WI38 (cell line): Measurements from ENCODE around the gene MAJIN.

Source experiments
- H3K4me3 ChIP-seq: 2 replicates; pipeline ENCODE4 v1.5.1; 2011; ENCODE audit warnings: low read depth, mild to moderate bottlenecking, control low read depth, low read length
- TF ChIP-seq, protein P1 (sequence below): IDR thresholded peaks from 2 replicates; pipeline ENCODE4 v1.5.1; 2012; ENCODE audit warnings: low read depth, mild to moderate bottlenecking, control low read depth, low read length

Gene MAJIN

DNA sequence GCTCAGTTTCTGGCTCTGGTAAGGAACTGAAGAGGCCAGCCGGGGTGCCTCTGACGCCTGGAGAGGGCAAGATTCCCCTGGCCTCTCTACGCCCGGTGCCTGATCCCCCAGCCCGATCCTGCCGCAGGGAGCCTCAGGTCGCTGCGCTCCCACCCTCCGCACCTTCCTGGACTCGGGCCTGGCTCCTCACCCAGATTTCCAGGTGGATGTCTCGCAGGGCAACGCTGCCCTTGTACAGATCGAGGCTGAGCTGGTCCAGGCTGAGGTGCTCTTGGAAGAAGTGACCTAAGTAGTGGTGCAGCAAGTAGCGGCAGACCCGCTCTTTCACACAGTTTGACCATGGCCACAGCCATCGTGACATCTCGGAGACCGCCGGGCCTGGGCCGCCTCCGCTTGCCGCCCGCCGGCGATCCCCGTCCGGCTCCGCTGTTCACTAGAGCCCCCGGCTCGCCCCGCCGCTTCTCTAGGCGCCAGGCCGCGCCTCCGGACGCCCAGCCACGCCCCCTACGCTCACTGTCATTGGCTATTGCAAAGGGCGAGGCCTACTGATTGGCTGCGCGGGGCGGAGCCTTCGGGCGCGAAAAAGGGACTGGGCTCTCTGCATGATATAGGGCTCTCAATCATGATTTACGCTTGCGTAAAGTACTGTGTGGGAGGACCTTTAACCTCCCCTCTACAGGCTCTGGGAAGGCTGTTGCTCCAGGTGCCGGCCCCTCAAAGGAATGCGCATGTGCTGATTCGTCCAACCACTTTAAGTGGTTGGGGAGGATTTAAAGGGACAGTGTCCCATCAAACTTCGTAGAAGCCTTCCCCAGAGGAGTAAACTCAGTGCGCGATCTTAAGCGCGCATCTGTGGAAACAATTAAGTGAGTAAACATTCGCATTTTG is 54.9 kb downstream of the MAJIN start, which contains the start of gene ATG2A:
ATG2A (minus strand) TSS at position 435 of the 888 bp plus-strand sequence; CDS start at position 361, 74 bp downstream.
- H3K4me3 ChIP-seq, result peak within 1 kb of the TSS; percentile 76
- TF ChIP-seq, protein P1, sequence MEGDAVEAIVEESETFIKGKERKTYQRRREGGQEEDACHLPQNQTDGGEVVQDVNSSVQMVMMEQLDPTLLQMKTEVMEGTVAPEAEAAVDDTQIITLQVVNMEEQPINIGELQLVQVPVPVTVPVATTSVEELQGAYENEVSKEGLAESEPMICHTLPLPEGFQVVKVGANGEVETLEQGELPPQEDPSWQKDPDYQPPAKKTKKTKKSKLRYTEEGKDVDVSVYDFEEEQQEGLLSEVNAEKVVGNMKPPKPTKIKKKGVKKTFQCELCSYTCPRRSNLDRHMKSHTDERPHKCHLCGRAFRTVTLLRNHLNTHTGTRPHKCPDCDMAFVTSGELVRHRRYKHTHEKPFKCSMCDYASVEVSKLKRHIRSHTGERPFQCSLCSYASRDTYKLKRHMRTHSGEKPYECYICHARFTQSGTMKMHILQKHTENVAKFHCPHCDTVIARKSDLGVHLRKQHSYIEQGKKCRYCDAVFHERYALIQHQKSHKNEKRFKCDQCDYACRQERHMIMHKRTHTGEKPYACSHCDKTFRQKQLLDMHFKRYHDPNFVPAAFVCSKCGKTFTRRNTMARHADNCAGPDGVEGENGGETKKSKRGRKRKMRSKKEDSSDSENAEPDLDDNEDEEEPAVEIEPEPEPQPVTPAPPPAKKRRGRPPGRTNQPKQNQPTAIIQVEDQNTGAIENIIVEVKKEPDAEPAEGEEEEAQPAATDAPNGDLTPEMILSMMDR, result no peak

DNA sequence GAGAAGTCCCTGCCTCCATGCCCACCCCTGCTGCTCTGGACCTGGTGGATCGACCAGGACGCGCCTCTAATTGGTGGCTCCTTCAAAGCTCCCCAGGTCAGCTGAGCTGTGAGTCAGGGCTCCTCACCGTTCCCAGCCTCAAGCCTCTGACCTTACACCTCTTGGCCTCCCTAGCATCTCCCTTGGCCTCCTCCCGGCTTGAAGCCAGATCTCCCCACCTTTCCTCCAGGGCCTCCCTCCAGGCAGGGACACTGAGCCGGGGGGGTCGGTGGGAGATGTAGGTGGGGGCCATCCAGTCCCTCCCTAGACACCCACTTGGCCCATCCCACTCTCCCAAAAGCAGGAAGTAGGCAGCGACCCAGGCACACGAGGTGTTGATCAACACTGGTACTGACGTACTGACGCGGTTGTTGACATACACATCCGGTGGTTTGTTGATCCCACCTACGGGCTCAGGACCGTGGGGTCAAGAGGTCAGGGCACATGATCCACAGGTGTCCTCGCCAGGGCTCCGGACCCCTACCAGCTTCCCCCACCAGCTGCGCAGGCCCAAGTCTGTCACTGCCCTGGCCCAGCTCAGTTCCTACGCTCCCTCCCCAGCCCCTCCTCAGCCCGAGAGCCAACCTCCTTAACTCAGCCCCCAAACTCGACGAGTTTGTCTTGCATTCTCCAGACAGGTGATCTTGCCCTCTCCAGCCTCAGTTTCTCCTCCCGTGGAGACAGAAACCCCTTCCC is 55.7 kb downstream of the MAJIN start:
- TF ChIP-seq, protein P1, result no peak

DNA sequence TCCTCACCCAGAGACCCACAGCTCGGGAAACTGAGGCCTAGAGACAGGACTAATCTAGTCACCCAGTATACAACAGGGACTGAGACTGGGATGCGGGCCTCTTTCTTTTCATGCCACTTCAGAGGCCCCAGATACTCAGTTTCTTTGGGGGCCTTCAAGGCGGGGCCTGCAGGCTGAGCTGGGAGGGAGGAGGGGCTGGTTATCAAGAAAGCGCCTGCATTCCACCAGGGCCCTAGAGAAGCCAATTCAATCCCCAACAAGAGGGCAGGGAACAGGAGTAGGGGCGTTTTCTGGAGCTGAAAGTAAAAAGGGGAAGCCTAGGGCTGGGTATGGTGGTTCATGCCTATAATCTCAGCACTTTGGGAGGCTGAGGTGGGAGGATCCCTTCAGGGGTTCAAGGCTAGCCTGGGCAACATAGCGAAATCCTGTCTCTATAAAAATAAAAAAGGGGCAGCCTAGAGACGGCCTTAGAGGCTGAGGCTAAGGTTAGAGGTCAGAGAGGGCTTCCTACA is 56.5 kb downstream of the MAJIN start:
- H3K4me3 ChIP-seq, result no peak overlapping the region

More for the DNA sequence above, 55.7 kb downstream of the MAJIN start:
- peak overlapping the region; percentile 76 for H3K4me3 ChIP-seq

DNA sequence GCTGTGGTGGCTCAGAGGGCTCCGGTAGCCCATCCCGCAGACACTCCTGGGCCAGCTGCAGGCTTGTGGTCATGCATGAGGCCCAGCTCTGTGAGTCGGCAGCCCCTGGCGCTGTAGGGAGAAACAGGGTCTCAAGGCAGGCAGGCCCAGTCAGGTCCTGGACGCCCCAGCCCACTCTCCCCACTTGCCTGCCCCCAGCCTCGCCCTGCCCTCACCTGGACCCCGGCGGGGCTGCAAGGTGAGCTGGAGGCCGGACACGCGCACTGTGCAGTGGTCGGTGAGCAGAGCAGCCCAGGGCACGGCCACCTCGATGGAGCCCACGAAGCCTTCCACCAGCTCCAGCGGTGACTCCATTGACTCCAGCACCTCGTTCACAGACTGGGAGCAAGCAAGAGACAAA is 57.8 kb downstream of the MAJIN start:
- TF ChIP-seq, protein P1, result no peak
- H3K4me3 ChIP-seq, result no peak overlapping the region

More for the DNA sequence above, 56.5 kb downstream of the MAJIN start:
- TF ChIP-seq, protein P1, result no peak

DNA sequence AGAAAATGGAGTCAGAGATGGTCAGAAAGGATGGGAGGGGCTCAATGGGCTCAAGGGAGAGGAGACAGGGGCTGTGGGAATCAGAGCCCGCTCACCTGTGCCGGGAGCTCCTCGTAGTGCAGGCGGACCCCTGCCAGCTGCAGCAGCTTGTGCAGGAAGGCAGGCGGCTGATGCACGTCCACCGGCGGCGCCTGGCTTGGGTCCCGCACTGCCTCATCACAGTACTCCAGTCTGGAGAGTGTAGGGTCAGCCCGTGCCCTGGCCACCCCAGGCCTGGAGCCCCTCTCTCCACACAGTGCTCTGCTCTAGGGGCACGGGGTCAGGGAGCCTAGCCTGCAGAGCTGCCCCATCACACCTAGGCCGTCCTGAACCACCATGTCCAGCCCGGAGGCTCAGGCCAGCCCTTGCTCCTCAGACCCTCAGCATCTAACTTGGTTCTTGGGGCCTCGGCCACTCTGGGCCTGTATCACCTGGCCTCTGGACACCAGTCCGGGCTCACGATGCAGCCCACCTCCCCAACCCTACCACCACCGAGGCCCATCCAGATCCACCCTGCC is 58.7 kb downstream of the MAJIN start:
- TF ChIP-seq, protein P1, result no peak

DNA sequence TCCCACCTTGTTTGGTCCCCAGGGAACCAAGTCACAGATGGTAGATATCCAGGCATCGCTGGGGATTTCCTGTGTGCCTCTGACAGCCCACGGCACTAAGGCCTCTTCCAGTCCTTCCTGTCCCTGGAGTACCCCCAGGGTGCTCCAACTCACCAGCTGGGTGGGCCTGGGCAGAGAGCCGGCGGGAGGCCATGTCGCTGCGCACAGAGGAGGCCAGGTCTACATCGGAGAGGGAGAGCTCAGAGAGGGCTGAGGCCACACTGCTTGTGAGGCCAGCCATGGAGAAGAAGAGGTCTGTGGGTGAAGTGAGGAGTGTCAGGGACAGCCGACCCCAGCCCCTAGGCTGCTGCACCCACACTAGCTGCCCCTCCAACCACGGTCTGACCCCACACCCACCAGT is 60.2 kb downstream of the MAJIN start:
- TF ChIP-seq, protein P1, result no peak
- H3K4me3 ChIP-seq, result no peak overlapping the region

More for the DNA sequence above, 58.7 kb downstream of the MAJIN start:
- H3K4me3 ChIP-seq, result no peak overlapping the region
